ENCODE results near the gene PKNOX1. TPM values are rescaled to one million over a fixed set of nuclear protein-coding genes. Genes with fewer than 3 reads are reported as not detected.

Gene PKNOX1, protein sequence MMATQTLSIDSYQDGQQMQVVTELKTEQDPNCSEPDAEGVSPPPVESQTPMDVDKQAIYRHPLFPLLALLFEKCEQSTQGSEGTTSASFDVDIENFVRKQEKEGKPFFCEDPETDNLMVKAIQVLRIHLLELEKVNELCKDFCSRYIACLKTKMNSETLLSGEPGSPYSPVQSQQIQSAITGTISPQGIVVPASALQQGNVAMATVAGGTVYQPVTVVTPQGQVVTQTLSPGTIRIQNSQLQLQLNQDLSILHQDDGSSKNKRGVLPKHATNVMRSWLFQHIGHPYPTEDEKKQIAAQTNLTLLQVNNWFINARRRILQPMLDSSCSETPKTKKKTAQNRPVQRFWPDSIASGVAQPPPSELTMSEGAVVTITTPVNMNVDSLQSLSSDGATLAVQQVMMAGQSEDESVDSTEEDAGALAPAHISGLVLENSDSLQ
- total RNA-seq, result 5.5 and 8.4 TPM in 2 replicates

DNA sequence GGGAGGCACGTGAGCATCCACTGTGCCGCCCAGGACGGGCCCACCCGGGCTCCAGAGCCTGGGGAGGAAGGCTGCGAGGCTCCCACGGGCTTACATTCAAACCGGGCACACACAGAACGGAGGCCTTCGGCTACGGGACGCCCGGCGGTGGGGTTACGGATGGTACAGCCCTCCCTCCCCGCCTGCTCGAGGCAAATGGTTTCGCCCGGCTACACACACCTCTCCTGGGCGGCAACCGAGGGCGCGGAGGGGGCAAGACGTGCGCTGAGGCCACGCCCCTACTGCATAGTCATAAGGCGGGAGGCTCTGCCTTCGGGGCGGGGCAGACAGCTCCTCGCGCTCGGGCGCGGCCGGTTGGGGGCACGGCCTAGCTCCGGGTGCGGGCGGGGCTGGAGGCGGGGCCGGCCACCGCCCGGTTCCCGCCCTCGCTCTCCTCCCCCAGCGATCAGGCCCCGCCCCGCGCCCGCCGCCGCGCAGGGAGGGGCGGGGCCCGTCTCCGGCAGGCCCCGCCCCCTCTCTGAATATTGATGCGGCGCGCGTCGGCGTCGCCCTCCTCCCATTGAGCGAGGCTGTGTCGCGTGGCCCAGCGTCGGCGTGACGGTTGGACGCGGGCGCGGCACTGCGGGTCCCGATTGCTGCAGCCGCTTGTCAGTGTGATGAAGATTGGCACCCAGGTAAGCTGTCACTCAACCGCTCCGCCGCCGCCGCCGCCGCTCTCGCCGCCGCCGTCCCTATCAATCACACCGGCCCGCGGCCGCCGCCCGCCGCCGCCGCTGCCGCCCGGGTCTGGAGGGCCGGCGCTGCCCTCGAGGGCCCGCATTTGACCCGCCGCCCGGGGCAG lies at the start of gene PKNOX1:
PKNOX1 (plus strand) TSS at position 572 of the 841 bp plus-strand sequence. CDS start 29,820 bp downstream, outside the sequence.

DNA sequence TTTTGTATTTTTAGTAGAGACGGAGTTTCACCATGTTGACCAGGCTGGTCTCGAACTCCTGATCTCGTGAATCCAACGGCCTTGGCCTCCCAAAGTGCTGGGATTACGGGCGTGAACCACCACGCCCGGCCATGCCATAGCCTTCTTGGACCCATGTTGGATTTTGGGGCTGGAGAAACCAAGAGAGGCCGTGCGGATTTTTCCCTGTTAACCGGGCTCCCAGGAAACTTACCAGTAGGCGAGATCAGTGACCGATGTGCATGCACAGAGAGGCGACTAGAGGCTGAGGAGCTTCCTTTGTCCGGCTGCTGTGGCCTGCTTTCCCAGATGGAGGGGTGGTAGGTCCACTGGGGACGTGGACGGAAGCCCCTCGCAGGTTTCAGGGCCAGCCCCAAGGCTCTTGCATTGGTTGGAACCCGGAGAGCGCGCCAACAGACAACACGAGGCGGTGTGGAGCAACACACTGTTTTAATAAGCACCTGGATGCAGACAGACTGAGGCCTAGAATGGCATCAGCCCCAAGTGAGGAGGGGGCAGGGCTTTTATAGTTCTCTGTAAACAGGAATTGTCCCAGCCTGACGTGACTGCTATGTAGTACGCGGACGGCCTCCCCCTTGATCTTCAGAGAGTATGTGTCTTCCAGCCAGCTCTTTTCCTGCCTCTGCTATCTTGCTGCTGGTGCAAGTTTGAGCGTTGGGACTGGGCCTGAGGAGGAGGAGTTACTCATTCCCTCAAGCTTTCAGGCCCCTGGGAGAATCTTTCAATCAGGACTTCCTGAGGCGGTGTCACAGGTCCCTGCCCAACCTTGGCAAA lies 49.0 kb upstream of the PKNOX1 start, which contains the start of gene ERVH48-1:
ERVH48-1 (minus strand) TSS at position 517 of the 813 bp plus-strand sequence. CDS start 6,624 bp downstream, outside the sequence.

DNA sequence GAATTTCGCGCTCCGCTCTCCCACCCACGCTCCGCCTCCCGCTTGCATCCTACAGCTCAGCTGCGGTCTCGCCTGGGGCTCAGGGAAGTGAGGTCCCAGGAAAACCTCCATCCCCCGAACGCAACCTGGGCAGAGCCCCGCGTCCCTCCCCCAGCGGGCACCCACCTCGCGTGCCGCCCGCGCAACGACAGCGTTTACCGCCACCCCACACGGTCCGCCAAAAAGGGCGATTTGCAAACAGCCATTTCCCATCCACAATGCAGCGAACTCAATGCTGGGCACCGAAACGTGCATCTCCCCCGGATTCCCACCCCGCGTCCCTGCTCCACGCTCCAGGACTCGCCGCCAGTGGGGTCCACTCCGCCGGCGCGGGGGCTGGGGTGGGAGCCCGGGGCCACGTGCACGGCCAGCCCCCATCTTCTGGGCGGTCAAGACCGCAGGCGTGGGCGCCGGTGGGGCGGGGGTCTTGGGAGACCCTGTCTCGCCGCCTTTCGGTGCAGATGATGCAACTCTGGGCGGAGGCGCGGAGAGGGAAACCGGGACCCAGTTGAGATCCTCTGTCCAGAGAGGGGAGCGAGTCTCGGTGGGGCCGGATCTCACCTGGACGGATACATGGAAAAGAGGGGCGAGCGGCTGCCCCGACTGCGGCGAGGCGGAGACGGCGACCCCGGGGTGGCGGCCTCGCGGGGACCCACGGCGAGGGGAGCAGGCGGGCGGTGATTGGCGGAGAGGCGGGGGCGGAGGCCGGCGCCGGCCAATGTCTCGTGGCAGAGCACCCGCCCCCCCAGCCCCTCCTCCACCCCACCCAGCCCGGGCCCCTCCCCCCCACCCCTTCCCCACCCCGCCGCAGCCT lies 101.0 kb downstream of the PKNOX1 start, which contains the start of gene CBS:
CBS (minus strand) TSS at position 666 of the 853 bp plus-strand sequence. CDS start 3,642 bp downstream, outside the sequence.

Other genes with a start within 250 kb of the PKNOX1 start
- 13.0 and 25.1 TPM in 2 replicates for gene WDR4, start 95.0 kb upstream of the PKNOX1 start, total RNA-seq
- 40.9 and 56.8 TPM in 2 replicates for gene NDUFV3, start 81.3 kb upstream of the PKNOX1 start, total RNA-seq
- gene ERVH48-1, start 48.9 kb upstream of the PKNOX1 start, total RNA-seq, result not detected in 2 replicates
- 39.3 and 84.8 TPM in 2 replicates for gene CBS, start 101.3 kb downstream of the PKNOX1 start, total RNA-seq
- 48.4 and 58.5 TPM in 2 replicates for gene U2AF1, start 133.0 kb downstream of the PKNOX1 start, total RNA-seq
- not detected in 2 replicates for gene CRYAA, start 194.4 kb downstream of the PKNOX1 start, total RNA-seq